ENCODE measurements around the gene RPN2.
"Not testable (repeated sequence)": the region's sequence is repeated elsewhere in the genome, so short reads cannot be mapped to it uniquely, and the experiment has no call there.

The RPN2 gene

GRCh38 chr20:37147250-37147649, 31.9 kb upstream of the RPN2 start:
- H3K4me3 ChIP-seq (ENCODE audit: low read length) = no peak overlapping the region
- no peak for TF ChIP-seq CTCF (IDR thresholded peaks at IDR 0.05; ENCODE audit: insufficient read depth, low read depth, low read length, missing control alignments)
- no peak for DNase-seq (ENCODE audit: low read depth)

- not testable (repeated sequence) for DNase-seq (ENCODE audit: low read depth); H3K4me3 ChIP-seq (ENCODE audit: low read length)
These were observed 28.3 kb upstream of the RPN2 start for GRCh38 chr20:37150864-37151263.

- no peak overlapping the region for H3K4me3 ChIP-seq (ENCODE audit: low read length)
- TF ChIP-seq CTCF (IDR thresholded peaks at IDR 0.05; ENCODE audit: insufficient read depth, low read depth, low read length, missing control alignments) = no peak
- no peak for DNase-seq (ENCODE audit: low read depth)
These were observed 27.6 kb upstream of the RPN2 start for GRCh38 chr20:37151529-37151928.

GRCh38 chr20:37152284-37152683, 26.8 kb upstream of the RPN2 start:
- no peak for TF ChIP-seq CTCF (IDR thresholded peaks at IDR 0.05; ENCODE audit: insufficient read depth, low read depth, low read length, missing control alignments)
- DNase-seq (ENCODE audit: low read depth) = no peak
- H3K4me3 ChIP-seq (ENCODE audit: low read length) = no peak overlapping the region

- TF ChIP-seq CTCF (IDR thresholded peaks at IDR 0.05; ENCODE audit: insufficient read depth, low read depth, low read length, missing control alignments) = no peak
- no peak overlapping the region for H3K4me3 ChIP-seq (ENCODE audit: low read length)
- no peak for DNase-seq (ENCODE audit: low read depth)
These were observed 24.3 kb upstream of the RPN2 start for GRCh38 chr20:37154684-37155298.

- no peak for DNase-seq (ENCODE audit: low read depth)
- no peak for TF ChIP-seq CTCF (IDR thresholded peaks at IDR 0.05; ENCODE audit: insufficient read depth, low read depth, low read length, missing control alignments)
- no peak overlapping the region for H3K4me3 ChIP-seq (ENCODE audit: low read length)
These were observed 23.1 kb upstream of the RPN2 start for GRCh38 chr20:37155987-37156386.

- H3K4me3 ChIP-seq (ENCODE audit: low read length) = no peak overlapping the region
- DNase-seq (ENCODE audit: low read depth) = no peak
- TF ChIP-seq CTCF (IDR thresholded peaks at IDR 0.05; ENCODE audit: insufficient read depth, low read depth, low read length, missing control alignments) = no peak
These were observed 20.9 kb upstream of the RPN2 start for GRCh38 chr20:37158248-37158647.
